Measurements from ENCODE around the gene ATG5.

DNA sequence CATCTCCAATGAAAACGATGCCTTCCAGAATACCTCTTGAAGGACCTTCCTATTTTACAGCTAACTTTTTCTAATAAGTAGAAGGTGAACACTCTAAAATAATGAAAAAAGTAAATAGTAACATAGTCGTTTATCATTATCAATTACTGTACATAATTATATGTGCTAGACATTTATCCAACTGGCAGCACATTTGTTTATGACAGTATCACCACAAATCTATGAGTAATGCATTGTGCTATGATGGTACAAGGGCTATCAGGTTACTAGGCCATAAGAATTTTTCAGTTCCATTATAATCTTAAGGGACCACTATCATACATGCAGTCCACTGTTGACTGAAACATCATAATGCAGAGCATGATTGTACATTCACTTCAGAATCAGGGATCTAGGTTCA, 68.4 kb downstream of the ATG5 start:
- TF ChIP-seq POLR2A (IDR thresholded peaks at IDR 0.05), result no peak
- TF ChIP-seq, protein P1, sequence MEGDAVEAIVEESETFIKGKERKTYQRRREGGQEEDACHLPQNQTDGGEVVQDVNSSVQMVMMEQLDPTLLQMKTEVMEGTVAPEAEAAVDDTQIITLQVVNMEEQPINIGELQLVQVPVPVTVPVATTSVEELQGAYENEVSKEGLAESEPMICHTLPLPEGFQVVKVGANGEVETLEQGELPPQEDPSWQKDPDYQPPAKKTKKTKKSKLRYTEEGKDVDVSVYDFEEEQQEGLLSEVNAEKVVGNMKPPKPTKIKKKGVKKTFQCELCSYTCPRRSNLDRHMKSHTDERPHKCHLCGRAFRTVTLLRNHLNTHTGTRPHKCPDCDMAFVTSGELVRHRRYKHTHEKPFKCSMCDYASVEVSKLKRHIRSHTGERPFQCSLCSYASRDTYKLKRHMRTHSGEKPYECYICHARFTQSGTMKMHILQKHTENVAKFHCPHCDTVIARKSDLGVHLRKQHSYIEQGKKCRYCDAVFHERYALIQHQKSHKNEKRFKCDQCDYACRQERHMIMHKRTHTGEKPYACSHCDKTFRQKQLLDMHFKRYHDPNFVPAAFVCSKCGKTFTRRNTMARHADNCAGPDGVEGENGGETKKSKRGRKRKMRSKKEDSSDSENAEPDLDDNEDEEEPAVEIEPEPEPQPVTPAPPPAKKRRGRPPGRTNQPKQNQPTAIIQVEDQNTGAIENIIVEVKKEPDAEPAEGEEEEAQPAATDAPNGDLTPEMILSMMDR (IDR thresholded peaks at IDR 0.05), result no peak
